Activated T-cell treated with anti-CD3 and anti-CD28 coated beads for 24 hours (primary cell): Measurements from ENCODE around the gene ADM2.

Source experiments
- DNase-seq: peaks from one replicate; pipeline ENCODE4 v3.0.0-alpha.2; 2020; ENCODE audit warnings: low read depth

The ADM2 gene

GRCh38 chr22:50445071-50445879, 36.1 kb upstream of the ADM2 start:
- DNase-seq: no peak

DNA sequence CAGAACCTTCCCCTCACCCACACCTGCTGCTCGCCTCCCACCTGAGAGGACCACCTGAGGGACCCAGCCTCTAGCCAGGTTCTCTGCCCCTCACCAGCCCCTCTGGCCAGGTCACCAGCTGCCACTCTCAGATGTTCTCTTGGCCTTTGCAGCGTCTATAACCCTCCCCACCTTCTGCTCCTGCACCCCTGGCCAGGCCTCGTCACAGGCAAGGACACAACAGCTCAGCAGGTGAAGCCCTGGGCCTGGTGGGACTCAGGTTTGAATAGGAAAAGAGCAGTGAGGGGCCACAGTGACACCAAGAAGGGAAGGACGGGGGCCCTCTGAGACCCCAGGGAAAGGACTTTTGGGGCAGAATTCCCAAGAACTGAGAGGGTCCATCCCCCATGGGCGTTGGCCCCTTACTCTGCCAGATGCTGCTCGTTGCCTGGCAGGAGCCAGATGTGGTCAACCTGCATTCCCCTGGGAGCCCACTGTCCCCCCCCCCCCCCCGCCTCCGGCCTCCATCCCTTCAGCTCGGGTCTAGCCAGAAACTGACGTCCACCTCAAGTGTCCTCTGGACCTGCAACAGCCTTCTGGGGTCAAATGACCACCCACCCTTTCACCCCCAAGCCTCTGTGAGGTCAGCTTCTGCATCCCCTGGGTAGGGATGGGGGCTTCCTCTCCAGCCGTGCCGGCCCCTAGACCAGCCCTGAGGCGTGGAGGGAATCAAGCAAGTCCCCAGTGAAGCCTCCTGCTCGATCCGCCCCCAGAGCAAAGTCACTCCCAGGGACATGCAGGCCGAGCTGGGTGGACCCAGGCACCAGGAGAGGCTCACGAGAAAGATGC, 35.2 kb upstream of the ADM2 start:
- DNase-seq: no peak

DNA sequence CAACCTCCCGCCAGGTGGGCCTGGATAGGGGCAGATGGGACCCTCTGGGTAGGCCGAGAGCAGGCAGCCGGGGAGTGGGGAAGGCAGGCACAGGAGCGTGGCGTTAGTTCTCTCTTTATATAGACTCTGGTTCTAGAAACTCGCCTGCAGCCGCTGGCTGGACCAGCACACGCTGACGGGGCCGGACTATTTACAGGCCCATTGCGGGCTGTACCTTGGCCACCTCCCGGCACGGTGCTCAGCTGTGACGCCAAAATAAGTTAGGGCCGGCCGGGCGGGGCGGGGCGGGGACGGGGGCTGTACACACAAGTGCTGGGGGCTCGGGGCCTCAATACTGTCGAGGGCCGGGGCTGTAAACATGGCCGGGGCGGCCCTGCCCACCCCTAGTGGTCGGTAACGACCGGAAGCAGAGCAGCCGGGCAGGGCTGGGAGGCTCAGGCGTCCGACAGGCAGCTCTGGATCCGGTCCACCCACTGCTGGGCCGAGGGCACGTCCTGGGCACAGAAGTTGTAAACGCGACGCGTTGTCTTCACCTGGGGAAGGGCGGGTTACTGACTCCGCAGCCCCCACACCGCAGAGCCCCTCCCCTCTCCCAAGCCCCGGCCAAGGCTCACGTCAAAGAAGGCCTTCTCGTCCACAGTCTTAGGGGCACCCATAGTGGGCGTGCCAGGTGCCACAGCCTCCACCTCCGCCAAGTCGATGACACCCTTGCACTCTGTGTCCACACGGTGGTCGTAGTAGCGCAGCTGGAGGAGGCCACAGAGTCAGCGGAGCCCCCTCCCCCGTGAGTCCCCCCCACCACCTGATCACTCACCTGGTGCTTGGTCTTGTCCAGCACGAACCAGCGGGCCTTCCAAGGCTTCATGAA, 34.4 kb upstream of the ADM2 start:
- no peak for DNase-seq

DNA sequence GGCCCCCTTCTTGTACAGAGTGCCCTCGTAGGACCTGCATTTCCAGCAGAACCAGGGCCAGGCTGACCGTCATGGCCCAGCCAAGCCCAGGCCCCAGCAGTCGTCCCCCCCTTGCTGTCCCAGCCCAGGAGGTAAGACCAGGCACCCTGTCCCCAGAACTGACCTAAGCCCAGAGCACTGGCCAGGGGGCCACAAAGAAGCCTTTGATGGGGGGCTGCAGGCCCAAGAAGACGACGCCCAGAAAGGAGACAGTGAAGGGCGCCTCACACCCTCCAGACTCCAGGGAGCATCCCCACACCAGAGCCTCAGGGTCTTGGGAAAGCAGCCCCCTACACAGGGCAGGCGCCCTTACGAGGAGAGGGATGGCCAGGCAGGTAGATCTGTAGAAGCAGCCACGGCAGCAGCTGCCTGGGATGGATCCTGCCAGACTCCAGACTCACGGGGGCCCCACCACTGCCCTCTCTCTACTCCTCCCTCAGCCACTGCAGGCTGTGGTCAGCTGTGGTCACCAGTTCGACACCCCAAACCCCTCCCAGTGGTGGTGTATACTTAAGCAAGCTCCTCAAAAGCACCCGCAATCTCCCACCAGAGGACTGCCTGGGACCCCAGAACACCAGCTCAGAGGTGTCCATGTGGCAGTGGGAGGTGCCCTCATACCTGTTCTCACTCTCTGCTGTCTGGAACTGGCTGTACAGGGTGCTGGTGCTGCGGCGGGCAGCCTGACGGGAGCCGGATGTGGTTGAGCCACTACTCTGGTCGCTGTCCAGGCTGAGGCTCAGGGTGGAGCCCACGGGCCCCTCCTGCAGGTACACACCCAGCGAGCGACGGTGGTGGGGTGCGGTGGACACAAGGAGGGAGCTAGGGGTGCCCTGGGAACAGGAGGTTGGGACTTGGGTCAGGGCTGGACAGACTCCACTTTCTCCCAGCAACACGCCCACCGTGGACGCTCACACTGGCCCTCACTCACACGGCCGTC, 33.5 kb upstream of the ADM2 start:
- DNase-seq: no peak

DNA sequence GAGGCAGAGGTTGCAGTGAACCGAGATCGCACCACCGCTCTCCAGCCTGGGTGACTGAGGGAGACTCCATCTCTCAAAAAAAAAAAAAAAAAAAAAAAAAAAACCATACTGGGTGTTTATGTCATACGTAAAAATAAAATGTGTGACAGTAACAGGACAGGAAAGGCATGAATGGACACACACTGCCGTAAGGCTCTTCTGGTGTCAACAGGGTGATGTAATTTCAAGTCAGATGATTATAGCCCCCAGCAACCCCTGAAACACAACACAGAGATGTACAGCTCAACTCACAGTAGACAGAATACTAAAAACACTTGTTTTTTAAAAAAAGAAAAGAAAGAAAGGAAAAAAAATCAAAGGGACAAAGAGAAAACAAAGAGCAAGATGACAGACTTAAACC, 28.7 kb upstream of the ADM2 start:
- DNase-seq: no peak

- no peak for DNase-seq
Measured at GRCh38 chr22:50454556-50455075, 26.7 kb upstream of the ADM2 start.

GRCh38 chr22:50455201-50455600, 26.1 kb upstream of the ADM2 start:
- DNase-seq: no peak

- DNase-seq: no peak
Measured at GRCh38 chr22:50456026-50456425, 25.3 kb upstream of the ADM2 start.

DNA sequence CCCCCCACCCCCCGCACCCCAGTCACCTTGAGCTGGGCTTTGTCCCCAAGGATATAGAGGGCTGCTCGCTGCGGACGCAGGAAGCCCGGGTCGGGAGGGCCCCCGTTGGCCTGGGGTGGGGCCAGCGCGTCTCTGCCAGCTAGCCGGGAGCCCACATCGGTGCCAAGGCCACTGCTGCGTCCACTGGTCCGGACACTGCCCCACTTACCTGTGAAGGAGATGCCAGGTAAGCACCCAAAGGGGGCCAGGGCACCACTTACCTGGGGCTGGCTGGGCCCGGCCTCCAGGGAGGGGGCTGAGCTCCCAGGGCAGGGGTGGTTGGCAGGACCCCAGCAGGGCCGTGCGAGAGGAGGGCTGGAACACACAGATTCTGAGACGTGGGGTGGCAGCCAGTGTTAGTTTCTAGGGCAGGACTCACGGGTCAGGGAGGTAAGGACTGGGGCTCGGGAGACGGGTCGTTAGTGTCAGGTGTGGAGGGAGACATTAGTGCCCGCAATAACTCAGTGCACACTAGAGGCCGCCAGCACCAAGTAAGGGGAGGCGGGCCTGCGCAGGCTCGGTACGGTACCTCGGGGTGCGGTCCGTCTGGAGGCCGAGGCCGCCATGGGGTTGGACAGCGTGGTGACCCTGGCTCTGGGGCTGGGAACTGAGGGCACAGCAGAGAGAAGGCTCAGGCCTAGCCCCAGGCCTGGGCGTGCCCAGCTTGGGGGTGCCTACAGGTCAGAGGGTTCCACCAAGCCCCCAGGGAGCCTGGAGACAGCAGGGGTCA, 24.7 kb upstream of the ADM2 start:
- DNase-seq: no peak

DNA sequence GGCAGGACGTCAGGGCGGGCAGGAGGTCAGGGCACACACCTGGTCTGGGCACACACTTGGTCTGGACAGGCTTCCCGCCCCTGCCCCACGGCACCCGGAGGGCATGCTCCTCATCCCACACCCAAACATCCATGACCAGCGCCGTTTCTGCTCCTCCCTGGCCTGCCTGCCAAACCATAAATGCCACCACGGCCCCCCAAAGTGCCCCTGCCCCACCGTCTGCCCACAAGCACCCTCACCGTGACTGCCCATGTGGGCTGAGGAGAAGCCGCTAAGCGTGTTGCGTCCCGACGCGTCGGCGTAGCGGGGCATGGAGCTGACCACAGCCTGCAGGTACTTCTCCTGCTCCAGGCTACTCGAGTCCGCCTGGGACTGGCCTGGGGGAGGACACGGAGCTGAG, 22.3 kb upstream of the ADM2 start:
- no peak for DNase-seq

DNA sequence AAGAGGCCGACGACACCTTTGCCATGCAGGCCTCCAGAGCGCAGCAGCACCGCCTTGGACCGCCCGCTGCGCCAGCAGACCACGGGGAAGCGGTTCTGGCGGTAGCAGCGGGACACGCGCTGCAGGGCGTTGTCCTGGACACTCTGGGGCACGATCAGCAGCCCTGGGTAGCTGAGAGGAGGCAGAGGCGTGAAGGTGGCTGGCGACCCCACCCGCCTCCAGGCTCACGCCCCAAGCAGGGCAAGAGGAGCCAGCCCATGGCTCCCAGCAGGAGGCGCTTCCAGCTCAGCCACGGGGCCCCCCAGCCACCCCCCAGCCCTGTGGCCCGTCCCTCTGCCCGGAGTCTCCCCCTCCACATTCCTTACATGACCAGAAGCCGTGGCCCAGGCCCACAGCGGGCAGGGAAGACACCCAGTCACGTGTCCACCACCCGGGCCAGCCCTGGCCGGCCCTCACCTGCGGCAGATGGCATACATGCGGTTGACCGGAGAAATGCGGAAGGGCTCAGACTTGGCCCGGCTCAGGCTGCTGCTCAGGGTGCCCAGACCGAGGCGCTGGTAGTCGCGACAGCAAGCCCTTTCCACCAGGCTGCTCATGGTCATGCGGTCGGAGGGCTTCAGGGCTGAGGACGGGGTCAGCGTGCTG, 21.7 kb upstream of the ADM2 start:
- DNase-seq: no peak

DNA sequence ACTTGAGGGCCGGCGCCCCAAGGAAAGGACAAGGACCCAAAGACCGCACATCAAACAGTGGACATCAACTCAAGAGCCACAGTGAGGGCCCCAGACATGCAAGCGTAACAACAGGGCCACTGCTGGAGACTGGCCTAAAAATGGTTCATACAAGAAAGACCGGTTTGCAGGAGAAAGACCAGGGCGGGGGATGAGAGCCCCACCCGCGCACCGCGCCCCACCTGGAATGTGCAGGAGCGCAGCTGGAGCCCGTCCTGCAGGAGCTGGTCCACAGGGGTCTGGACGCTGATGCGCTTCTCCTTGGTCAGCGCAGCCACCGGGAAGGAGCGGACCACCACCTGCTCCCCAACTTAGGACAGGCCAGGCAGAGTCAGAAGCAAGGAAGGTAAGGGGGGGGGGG, 20.4 kb upstream of the ADM2 start:
- DNase-seq: no peak

DNA sequence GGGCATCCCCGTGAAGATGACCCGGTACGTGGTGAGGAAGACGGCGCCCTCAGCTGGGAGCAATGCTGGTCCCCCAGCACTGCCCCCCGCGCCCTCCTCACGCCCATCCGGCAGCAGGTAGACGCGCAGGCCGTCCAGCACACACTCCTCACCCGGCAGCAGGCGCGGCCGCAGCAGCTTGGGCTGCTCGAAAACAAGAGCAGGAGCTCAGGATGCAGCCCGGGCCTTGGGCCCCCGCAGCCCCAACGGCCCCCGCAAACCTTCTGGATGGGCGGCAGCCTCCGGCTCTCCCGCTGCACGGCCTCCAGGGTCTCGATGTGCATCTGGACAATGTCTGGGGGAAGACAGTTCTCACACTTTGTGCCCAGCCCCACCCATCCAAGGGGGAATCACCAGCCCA, 19.8 kb upstream of the ADM2 start:
- DNase-seq: no peak

- no peak for DNase-seq
Measured at GRCh38 chr22:50461979-50462540, 19.3 kb upstream of the ADM2 start.

DNA sequence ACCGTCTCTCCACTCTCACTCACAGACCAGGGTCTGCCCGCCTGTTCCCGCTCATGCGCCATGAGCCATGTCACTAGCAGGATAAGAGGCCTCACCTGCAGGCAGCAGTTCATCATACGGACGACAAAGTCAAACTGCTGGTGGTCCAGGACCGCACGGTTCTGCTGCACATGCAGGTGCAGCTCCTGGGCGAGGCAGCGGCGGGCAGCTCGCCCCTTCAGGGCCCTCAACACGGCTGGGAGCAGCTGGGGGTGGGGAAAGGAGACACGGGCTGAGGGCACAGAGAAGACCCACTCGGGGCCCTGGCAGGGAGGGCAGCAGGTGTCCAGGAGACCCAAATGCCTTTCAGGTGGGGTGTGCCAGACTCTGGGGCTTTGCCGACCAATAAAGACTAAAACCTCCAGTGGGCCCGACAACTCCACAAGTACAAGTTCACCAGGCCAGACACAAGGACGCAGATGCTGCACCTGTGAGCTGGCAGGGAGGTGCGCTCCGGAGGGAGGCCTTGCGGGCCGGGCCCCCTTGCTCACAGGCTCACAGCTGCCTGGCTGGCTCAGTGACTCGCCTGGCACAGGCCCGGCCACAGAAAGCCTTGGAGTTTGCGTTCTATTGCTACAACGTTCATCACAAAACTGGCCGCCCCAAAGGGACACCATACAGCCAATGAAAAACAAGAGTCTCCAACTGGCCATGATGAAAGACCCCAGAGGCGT, 18.0 kb upstream of the ADM2 start:
- DNase-seq: no peak

GRCh38 chr22:50464451-50464850, 16.9 kb upstream of the ADM2 start:
- no peak for DNase-seq

GRCh38 chr22:50465066-50465930, 16.0 kb upstream of the ADM2 start:
- DNase-seq: no peak

DNA sequence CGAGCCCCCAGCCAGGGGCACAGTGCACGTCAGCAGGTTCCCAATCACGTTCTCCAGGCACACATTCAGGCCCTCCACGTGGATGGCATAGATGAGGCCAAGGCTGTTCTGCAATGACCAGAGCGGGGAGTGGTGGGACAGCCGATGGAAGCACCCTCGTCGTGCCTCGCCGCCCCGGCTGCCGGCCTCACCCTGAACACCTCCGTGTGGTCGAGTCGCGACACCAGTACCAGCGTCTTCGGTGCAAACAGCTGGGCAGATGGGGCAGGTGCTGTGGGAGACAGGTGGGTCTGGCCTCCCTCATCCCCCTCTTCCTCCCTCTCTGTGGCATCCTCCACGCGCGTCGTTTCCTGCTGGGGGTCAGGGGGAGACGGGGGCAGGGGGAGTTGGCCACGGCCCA, 14.0 kb upstream of the ADM2 start:
- DNase-seq: no peak
